Smooth muscle cell (in vitro differentiated cells): ENCODE measurements around the gene COMMD3. TPM values are rescaled to one million over a fixed set of nuclear protein-coding genes. Genes with fewer than 3 reads are reported as not detected.

Source experiments
- DNase-seq: peaks from one replicate; lab custom pipeline; 2025; ENCODE audit not compliant: unreplicated experiment; lab: John Stamatoyannopoulos, UW
- H2AFZ ChIP-seq: fragments of 200-600 bp; sonication (generic); 2 replicates; pipeline ENCODE4 v1.6.0; 2016; ENCODE audit warnings: antibody characterized with exemption, low read depth, mild to moderate bottlenecking
- H3F3A ChIP-seq: fragments of 200-600 bp; sonication (generic); 2 replicates; pipeline ENCODE4 v1.6.0; 2017; ENCODE audit warnings: antibody characterized with exemption, low read depth
- H3K27ac ChIP-seq: fragments of 200-600 bp; sonication (generic); 2 replicates; pipeline ENCODE4 v1.5.1; 2016; ENCODE audit warnings: low read depth, mild to moderate bottlenecking
- H3K27me3 ChIP-seq: fragments of 200-600 bp; sonication (generic); 2 replicates; pipeline ENCODE4 v1.6.1; 2016; ENCODE audit warnings: low read depth, mild to moderate bottlenecking
- H3K36me3 ChIP-seq: fragments of 200-600 bp; sonication (generic); 2 replicates; pipeline ENCODE4 v1.5.1; 2016; ENCODE audit warnings: low read depth
- H3K4me1 ChIP-seq: fragments of 200-600 bp; sonication (generic); 2 replicates; pipeline ENCODE4 v1.5.1; 2016; ENCODE audit warnings: low read depth
- H3K4me2 ChIP-seq: fragments of 200-600 bp; sonication (generic); 2 replicates; pipeline ENCODE4 v1.6.0; 2016; ENCODE audit warnings: mild to moderate bottlenecking
- H3K4me3 ChIP-seq: fragments of 200-600 bp; sonication (generic); 2 replicates; pipeline ENCODE4 v1.5.1; 2016; ENCODE audit warnings: mild to moderate bottlenecking
- H3K79me2 ChIP-seq: fragments of 200-600 bp; sonication (generic); 2 replicates; pipeline ENCODE4 v1.6.0; 2016; ENCODE audit warnings: low read depth, mild to moderate bottlenecking
- H3K9ac ChIP-seq: fragments of 200-600 bp; sonication (generic); 2 replicates; pipeline ENCODE4 v1.6.0; 2016; ENCODE audit warnings: low read depth
- H3K9me3 ChIP-seq: fragments of 200-600 bp; sonication (generic); replicated peaks from 2 replicates; pipeline ENCODE4 v1.5.1; 2016; ENCODE audit warnings: low read depth
- H4K20me1 ChIP-seq: fragments of 200-600 bp; sonication (generic); 2 replicates; pipeline ENCODE4 v1.6.0; 2016; ENCODE audit warnings: low read depth
- CTCF ChIP-seq: fragments of 200-600 bp; sonication (generic); IDR thresholded peaks from 2 replicates; pipeline ENCODE4 v1.5.1; 2017; ENCODE audit warnings: borderline replicate concordance, mild to moderate bottlenecking, antibody characterized with exemption; ENCODE audit not compliant: insufficient read depth, poor library complexity, severe bottlenecking
- WGBS: methylation state at CpG from one replicate; pipeline ENCODE4 v1.1.7; 2016; ENCODE audit warnings: low lambda C conversion rate; 5-methylcytosine and 5-hydroxymethylcytosine counted together
- polyA plus RNA-seq: library from polyadenylated mRNA; unstranded; fragments of >200 nt; fragmentation: Nextera tagmentation; extraction: Ambion mirVana; gene quantifications from 2 replicates; pipeline ENCODE4 v1.2.1, GENCODE V29; 2016
- total RNA-seq: library from RNA; depleted of rRNA; stranded (reverse); fragments of >200 nt; gene quantifications from 2 replicates; pipeline ENCODE4 v1.2.3, GENCODE V29; 2014

COMMD3 gene
- total and polyA plus RNA-seq, 2 experiments from 2014 or later = 44.3 to 80.6 TPM

GRCh38 chr10:22318772-22319171, 2.6 kb downstream of the COMMD3 start:
- Histone ChIP-seq H3K4me2 (no peak overlapping the region), H2AFZ (no peak overlapping the region), H3K27me3 (peaks cover 58% of the 10 kb centered on the region), H3K4me3 (no peak overlapping the region), H4K20me1 (peaks cover 43% of the 10 kb centered on the region), H3K27ac (no peak overlapping the region), H3K79me2 (peaks cover 11% of the 10 kb centered on the region), H3K36me3 (no peaks in the 10 kb centered on the region), H3K9me3 (no peaks in the 10 kb centered on the region), H3K9ac (no peak overlapping the region), H3K4me1 (peaks cover 36% of the 10 kb centered on the region), H3F3A (peaks cover 6% of the 10 kb centered on the region)
- no peak for DNase-seq
- no peak for TF ChIP-seq CTCF
- WGBS = 75% methylated on average over 3 of the region's 3 CpGs

GRCh38 chr10:22319547-22319979, 3.4 kb downstream of the COMMD3 start:
- Histone ChIP-seq H3K4me2 (peak overlapping the region; percentile 86), H3K4me1 (peaks cover 42% of the 10 kb centered on the region), H3K36me3 (no peaks in the 10 kb centered on the region), H4K20me1 (peaks cover 51% of the 10 kb centered on the region), H2AFZ (no peak overlapping the region), H3K27me3 (peaks cover 58% of the 10 kb centered on the region), H3K9me3 (no peaks in the 10 kb centered on the region), H3K79me2 (peaks cover 17% of the 10 kb centered on the region), H3K9ac (no peak overlapping the region), H3K27ac (no peak overlapping the region), H3F3A (peaks cover 6% of the 10 kb centered on the region), H3K4me3 (peak overlapping the region; percentile 49)
- no peak for DNase-seq
- TF ChIP-seq CTCF = no peak
- 26% methylated on average over 10 of the region's 10 CpGs for WGBS

GRCh38 chr10:22319980-22320558, 3.9 kb downstream of the COMMD3 start:
- no peak for TF ChIP-seq CTCF
- 4% methylated on average over 26 of the region's 30 CpGs for WGBS
- H3K9ac ChIP-seq = no peak overlapping the region
- H3K27ac ChIP-seq = no peak overlapping the region
- no peaks in the 10 kb centered on the region for H3K36me3 ChIP-seq
- H3K4me3 ChIP-seq = peak overlapping the region; percentile 49
- no peaks in the 10 kb centered on the region for H3K9me3 ChIP-seq
- H3F3A ChIP-seq = peaks cover 6% of the 10 kb centered on the region
- H2AFZ ChIP-seq = no peak overlapping the region
- peaks cover 56% of the 10 kb centered on the region for H4K20me1 ChIP-seq
- peaks cover 47% of the 10 kb centered on the region for H3K4me1 ChIP-seq
- peaks cover 57% of the 10 kb centered on the region for H3K27me3 ChIP-seq
- peak overlapping the region; percentile 86 for H3K4me2 ChIP-seq
- peaks cover 18% of the 10 kb centered on the region for H3K79me2 ChIP-seq
- no peak for DNase-seq
